Measurements from ENCODE around the gene NRBF2.
"Not testable (repeated sequence)": the region's sequence is repeated elsewhere in the genome, so short reads cannot be mapped to it uniquely, and the experiment has no call there.

Gene NRBF2

GRCh38 chr10:63133056-63133820 lies at the start of gene NRBF2:
TSS of gene NRBF2 (plus strand) at chr10:63133328. CDS start at chr10:63133471, 143 bp downstream.
- peak; percentile 85 for DNase-seq

- DNase-seq, result not testable (repeated sequence)
Measured at GRCh38 chr10:63083406-63083805, 49.7 kb upstream of the NRBF2 start.

- DNase-seq, result peak; percentile 34
Measured at GRCh38 chr10:63083904-63084689, 49.0 kb upstream of the NRBF2 start.

GRCh38 chr10:63084690-63085382 lies 48.3 kb upstream of the NRBF2 start:
- DNase-seq, result no peak

GRCh38 chr10:63093227-63093626 lies 39.9 kb upstream of the NRBF2 start:
- DNase-seq, result no peak

- DNase-seq, result no peak
Measured at GRCh38 chr10:63094405-63094804, 38.7 kb upstream of the NRBF2 start.

GRCh38 chr10:63094881-63095280 lies 38.2 kb upstream of the NRBF2 start:
- DNase-seq, result no peak

GRCh38 chr10:63099734-63100133 lies 33.4 kb upstream of the NRBF2 start:
- no peak for DNase-seq

GRCh38 chr10:63101091-63101490 lies 32.0 kb upstream of the NRBF2 start:
- DNase-seq, result not testable (repeated sequence)

GRCh38 chr10:63102279-63102883 lies 30.7 kb upstream of the NRBF2 start:
- DNase-seq, result not testable (repeated sequence)

GRCh38 chr10:63103178-63103577 lies 29.9 kb upstream of the NRBF2 start:
- not testable (repeated sequence) for DNase-seq

- DNase-seq, result no peak
Measured at GRCh38 chr10:63103971-63104409, 29.1 kb upstream of the NRBF2 start.

GRCh38 chr10:63105225-63106110 lies 27.7 kb upstream of the NRBF2 start:
- no peak for DNase-seq

- DNase-seq, result no peak
Measured at GRCh38 chr10:63106111-63106755, 26.9 kb upstream of the NRBF2 start.

- DNase-seq, result no peak
Measured at GRCh38 chr10:63107943-63108437, 25.1 kb upstream of the NRBF2 start.

- no peak for DNase-seq
Measured at GRCh38 chr10:63110940-63111339, 22.2 kb upstream of the NRBF2 start.

GRCh38 chr10:63114031-63114814 lies 18.9 kb upstream of the NRBF2 start:
- DNase-seq, result no peak

GRCh38 chr10:63115732-63116383 lies 17.3 kb upstream of the NRBF2 start:
- DNase-seq, result no peak

- no peak for DNase-seq
Measured at GRCh38 chr10:63116452-63117072, 16.6 kb upstream of the NRBF2 start.
